Osteocyte (in vitro differentiated cells): ENCODE data around the gene SNPH. TPM values are rescaled to one million over a fixed set of nuclear protein-coding genes. Genes with fewer than 3 reads are reported as not detected.

ENCODE experiments used
- DNase-seq: peaks from one replicate; pipeline ENCODE4 v3.0.0; 2021; ENCODE audit warnings: mixed read lengths; ENCODE audit not compliant: unreplicated experiment; ENCODE audit errors: extremely low spot score
- H3K27ac Mint-ChIP-seq: one replicate; pipeline ENCODE4 v1.8.0; 2021; ENCODE audit warnings: mild to moderate bottlenecking, mixed read lengths; ENCODE audit not compliant: unreplicated experiment
- H3K27me3 Mint-ChIP-seq: one replicate; pipeline ENCODE4 v1.8.0; 2021; ENCODE audit warnings: mixed read lengths; ENCODE audit not compliant: unreplicated experiment
- H3K36me3 Mint-ChIP-seq: one replicate; pipeline ENCODE4 v1.8.0; 2021; ENCODE audit warnings: mixed read lengths; ENCODE audit not compliant: unreplicated experiment
- H3K4me1 Mint-ChIP-seq: one replicate; pipeline ENCODE4 v1.8.0; 2021; ENCODE audit warnings: mixed read lengths; ENCODE audit not compliant: unreplicated experiment
- H3K4me3 Mint-ChIP-seq: one replicate; pipeline ENCODE4 v1.8.0; 2021; ENCODE audit warnings: mild to moderate bottlenecking, moderate library complexity, mixed read lengths; ENCODE audit not compliant: unreplicated experiment
- H3K9me3 Mint-ChIP-seq: one replicate; pipeline ENCODE4 v1.8.0; 2021; ENCODE audit warnings: mixed read lengths; ENCODE audit not compliant: unreplicated experiment
- total RNA-seq: library from RNA; stranded (reverse); gene quantifications from 2 replicates; pipeline ENCODE4 v1.2.1, GENCODE V29; 2021
- TF ChIP-seq, protein P1 (sequence below): fragments of 200-600 bp; sonication (generic); IDR thresholded peaks from 2 replicates; pipeline ENCODE4 v1.5.0; 2021; ENCODE audit warnings: antibody characterized with exemption, mild to moderate bottlenecking, moderate library complexity

SNPH gene
- total RNA-seq, 1 donor from 2014 or later = 8.9 TPM

- Mint-ChIP-seq H3K4me3 (no peak overlapping the region), H3K4me1 (no peaks in the 10 kb centered on the region), H3K36me3 (no peaks in the 10 kb centered on the region), H3K27me3 (no peaks in the 10 kb centered on the region), H3K9me3 (no peaks in the 10 kb centered on the region), H3K27ac (no peak overlapping the region)
- DNase-seq = no peak
- TF ChIP-seq, protein P1, sequence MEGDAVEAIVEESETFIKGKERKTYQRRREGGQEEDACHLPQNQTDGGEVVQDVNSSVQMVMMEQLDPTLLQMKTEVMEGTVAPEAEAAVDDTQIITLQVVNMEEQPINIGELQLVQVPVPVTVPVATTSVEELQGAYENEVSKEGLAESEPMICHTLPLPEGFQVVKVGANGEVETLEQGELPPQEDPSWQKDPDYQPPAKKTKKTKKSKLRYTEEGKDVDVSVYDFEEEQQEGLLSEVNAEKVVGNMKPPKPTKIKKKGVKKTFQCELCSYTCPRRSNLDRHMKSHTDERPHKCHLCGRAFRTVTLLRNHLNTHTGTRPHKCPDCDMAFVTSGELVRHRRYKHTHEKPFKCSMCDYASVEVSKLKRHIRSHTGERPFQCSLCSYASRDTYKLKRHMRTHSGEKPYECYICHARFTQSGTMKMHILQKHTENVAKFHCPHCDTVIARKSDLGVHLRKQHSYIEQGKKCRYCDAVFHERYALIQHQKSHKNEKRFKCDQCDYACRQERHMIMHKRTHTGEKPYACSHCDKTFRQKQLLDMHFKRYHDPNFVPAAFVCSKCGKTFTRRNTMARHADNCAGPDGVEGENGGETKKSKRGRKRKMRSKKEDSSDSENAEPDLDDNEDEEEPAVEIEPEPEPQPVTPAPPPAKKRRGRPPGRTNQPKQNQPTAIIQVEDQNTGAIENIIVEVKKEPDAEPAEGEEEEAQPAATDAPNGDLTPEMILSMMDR = no peak
These were observed 55.0 kb downstream of the SNPH start for GRCh38 chr20:1320902-1321653.

DNA sequence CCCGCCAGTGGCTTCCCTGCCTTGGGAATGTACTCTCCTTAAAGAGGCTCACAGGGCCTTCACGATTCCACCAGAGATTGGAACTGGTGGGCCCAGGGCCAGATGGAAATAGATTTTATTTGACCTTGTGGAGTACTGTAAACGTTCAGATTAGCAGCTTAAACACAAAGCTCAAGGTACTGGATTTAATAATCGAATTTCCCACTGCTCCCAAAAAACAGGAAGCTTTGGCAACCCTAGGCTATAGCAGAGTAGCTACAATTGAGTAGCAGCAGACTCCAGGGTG lies 55.5 kb downstream of the SNPH start:
- DNase-seq = no peak
- no peaks in the 10 kb centered on the region for H3K9me3 Mint-ChIP-seq
- no peaks in the 10 kb centered on the region for H3K27me3 Mint-ChIP-seq
- no peaks in the 10 kb centered on the region for H3K4me1 Mint-ChIP-seq
- TF ChIP-seq, protein P1 = no peak
- H3K4me3 Mint-ChIP-seq = no peak overlapping the region
- H3K36me3 Mint-ChIP-seq = no peaks in the 10 kb centered on the region
- no peak overlapping the region for H3K27ac Mint-ChIP-seq

DNA sequence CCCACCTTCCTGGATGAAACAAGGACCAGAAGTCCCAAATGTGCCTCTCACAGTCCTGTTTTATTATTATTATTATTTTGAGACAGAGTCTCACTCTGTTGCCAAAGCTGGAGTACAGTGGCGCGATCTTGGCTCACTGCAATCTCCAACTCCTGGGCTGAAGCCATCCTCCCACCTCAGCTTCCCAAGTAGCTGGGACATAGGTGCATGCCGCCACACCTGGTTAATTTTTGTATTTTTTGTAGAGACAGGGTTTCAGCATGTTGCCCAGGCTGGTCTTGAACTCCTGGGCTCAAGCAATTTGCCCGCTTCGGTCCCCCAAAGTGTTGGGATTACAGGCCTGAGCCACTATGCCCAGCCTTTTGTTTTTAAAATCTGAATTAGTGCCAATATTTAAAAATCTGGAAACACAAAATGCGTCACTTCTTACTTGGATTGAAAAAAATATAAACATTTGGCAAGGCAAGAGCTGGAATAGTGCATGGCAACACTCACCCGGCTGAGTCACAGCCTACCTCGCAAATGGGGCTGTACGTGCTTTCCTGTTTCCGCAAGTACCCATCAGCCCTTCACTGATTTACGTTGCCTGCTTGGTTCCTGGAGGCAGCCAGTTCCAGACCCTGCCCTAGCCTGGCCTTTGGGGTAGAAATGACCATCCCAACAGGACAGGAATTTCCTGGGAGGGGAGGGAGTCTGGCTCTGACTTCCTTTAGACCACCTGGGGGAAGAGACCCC lies 56.6 kb downstream of the SNPH start:
- Mint-ChIP-seq H3K36me3 (no peaks in the 10 kb centered on the region), H3K9me3 (no peaks in the 10 kb centered on the region), H3K4me1 (peaks cover 2% of the 10 kb centered on the region), H3K27me3 (no peaks in the 10 kb centered on the region), H3K27ac (no peak overlapping the region), H3K4me3 (no peak overlapping the region)
- no peak for DNase-seq
- TF ChIP-seq, protein P1 = no peak

DNA sequence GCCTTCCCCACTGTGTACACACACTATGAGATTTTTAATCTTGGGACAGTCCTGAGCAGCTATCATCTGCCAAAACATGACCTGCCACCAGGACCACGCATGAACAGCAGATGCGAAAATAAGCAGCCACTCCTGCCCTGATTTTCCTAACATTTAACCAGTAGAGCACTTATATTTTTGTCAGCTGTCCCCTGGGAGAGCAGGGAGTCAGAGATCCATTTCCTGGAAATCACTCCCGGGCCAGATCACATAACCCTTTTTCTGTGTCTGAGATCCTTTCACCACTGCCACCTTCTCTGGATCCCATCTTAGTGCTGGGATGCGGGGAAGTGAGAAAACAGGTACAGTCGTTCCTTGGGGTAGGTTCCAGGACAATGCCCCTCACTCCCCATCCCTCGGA lies 57.2 kb downstream of the SNPH start:
- peaks cover 6% of the 10 kb centered on the region for H3K4me1 Mint-ChIP-seq
- no peaks in the 10 kb centered on the region for H3K36me3 Mint-ChIP-seq
- no peak overlapping the region for H3K27ac Mint-ChIP-seq
- DNase-seq = no peak
- TF ChIP-seq, protein P1 = no peak
- H3K27me3 Mint-ChIP-seq = no peaks in the 10 kb centered on the region
- H3K4me3 Mint-ChIP-seq = no peak overlapping the region
- H3K9me3 Mint-ChIP-seq = no peaks in the 10 kb centered on the region

DNA sequence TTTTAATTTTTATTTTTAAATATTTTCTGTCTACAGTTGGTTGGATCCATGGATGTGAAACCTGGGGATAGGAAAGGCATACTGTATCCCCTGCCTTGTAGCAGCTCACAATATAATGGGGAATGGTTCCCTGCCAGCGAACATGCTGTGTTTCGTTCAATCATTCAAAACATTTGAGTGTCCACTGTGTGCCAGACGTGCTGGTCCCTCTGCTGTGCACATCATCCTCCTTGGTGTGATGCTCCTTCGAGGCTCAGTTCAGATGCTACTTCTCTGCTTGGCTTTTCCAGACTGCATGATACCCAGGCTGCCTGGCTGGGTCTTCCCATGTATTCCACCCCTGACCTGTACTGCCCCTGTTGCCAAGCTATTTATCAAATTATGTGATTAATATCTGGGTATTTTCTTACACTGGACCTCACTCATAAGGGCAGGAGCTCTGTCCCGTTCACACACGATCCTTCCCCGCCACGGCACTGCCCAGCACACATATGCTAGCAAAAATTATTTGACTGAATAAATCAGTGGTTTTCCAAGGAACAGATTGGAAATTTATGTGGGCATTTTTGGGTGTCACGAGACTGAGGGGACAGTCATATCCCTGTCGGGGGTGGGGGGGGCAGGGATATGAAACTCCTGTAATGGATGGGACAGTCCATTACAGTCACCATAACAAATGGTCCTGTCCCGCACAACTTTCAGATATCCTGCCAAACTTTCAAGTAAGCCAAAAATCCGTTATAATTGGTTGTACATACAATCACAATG lies 57.9 kb downstream of the SNPH start:
- H3K27me3 Mint-ChIP-seq = no peaks in the 10 kb centered on the region
- no peaks in the 10 kb centered on the region for H3K9me3 Mint-ChIP-seq
- peak; percentile 49 for DNase-seq
- no peak overlapping the region for H3K27ac Mint-ChIP-seq
- peak overlapping the region; percentile 27 for H3K4me3 Mint-ChIP-seq
- no peaks in the 10 kb centered on the region for H3K36me3 Mint-ChIP-seq
- peaks cover 6% of the 10 kb centered on the region for H3K4me1 Mint-ChIP-seq
- TF ChIP-seq, protein P1 = no peak
